Endothelial cell of umbilical vein (primary cell): ENCODE results near the gene TXN2. TPM values are rescaled to one million over a fixed set of nuclear protein-coding genes. Genes with fewer than 3 reads are reported as not detected.

Experiments used
- BruUV-seq: library from RNA; stranded (reverse); fragments of 400-500 nt; replicated peaks from 2 replicates; lab custom pipeline; 2021; lab: Mats Ljungman, UMichigan
- CTCF ChIA-PET: fragments of 300-600, 350-600 bp; sonication (Branson Sonifier 250); formaldehyde crosslinking; loops from one replicate; lab custom pipeline; 2021; ENCODE audit warnings: antibody characterized with exemption, inconsistent platforms; lab: Charles Lee
- POLR2A ChIA-PET: fragments of 300-600, 350-600 bp; sonication (Branson Sonifier 250); formaldehyde crosslinking; loops from one replicate; lab custom pipeline; 2021; ENCODE audit warnings: antibody characterized with exemption, inconsistent platforms; lab: Charles Lee
- DNase-seq: peaks from one replicate; pipeline ENCODE4 v3.0.0-alpha.2; 2011; ENCODE audit warnings: low read depth, low spot score
- FAIRE-seq: peaks from 2 replicates; lab custom pipeline; 2011; peaks lifted over from hg19 to GRCh38; lab: Jason Lieb, UNC
- H2AFZ ChIP-seq: 2 replicates; pipeline ENCODE4 v1.6.0; 2012; ENCODE audit warnings: low read depth, low read length, control low read depth, inconsistent platforms
- H3K27ac ChIP-seq: 2 replicates; pipeline ENCODE4 v1.5.1; 2011; ENCODE audit warnings: low read depth, mild to moderate bottlenecking, control low read depth, low read length, moderate library complexity; ENCODE audit not compliant: insufficient read depth
- H3K27me3 ChIP-seq, 2 experiments: 2 replicates each; pipeline versions ENCODE4 v1.6.0 to v1.6.1; 2011; ENCODE audit warnings: low read length in 2 of 2, mixed read lengths in 1 of 2; ENCODE audit not compliant: control insufficient read depth in 2 of 2, insufficient read depth in 2 of 2
- H3K36me3 ChIP-seq, 2 experiments: 2 replicates in 1 of 2; 3 replicates in 1 of 2; pipeline ENCODE4 v1.5.1; 2011; ENCODE audit warnings: low read length in 2 of 2, mild to moderate bottlenecking in 1 of 2, moderate library complexity in 1 of 2; ENCODE audit not compliant: control insufficient read depth in 2 of 2, insufficient read depth in 2 of 2; ENCODE audit errors: extremely low read depth in 1 of 2
- H3K4me1 ChIP-seq: 3 replicates; pipeline ENCODE4 v1.5.1; 2011; ENCODE audit warnings: mild to moderate bottlenecking, low read length; ENCODE audit not compliant: control insufficient read depth, insufficient read depth; ENCODE audit errors: extremely low read depth
- H3K4me2 ChIP-seq: 2 replicates; pipeline ENCODE4 v1.6.1; 2011; ENCODE audit warnings: low read length, control low read depth, mixed read lengths; ENCODE audit not compliant: insufficient read depth
- H3K4me3 ChIP-seq, 3 experiments: fragments of 200-600 bp in 1 of 3; sonication (generic), shearing (Covaris generic) in 1 of 3; replicated peaks in 1 of 3; 2 replicates each; pipeline ENCODE4 v1.5.1; 2011 to 2016; ENCODE audit warnings: control low read depth in 3 of 3, low read length in 3 of 3, mild to moderate bottlenecking in 2 of 3, inconsistent platforms in 1 of 3, low read depth in 1 of 3, moderate library complexity in 1 of 3; ENCODE audit not compliant: insufficient read depth in 1 of 3
- H3K79me2 ChIP-seq: 2 replicates; pipeline ENCODE4 v1.6.0; 2012; ENCODE audit warnings: low read length, inconsistent platforms; ENCODE audit not compliant: control insufficient read depth, insufficient read depth
- H3K9ac ChIP-seq: replicated peaks from 2 replicates; pipeline ENCODE3; 2011; ENCODE audit warnings: low read length, control low read depth; ENCODE audit not compliant: insufficient read depth; ENCODE audit errors: extremely low read depth
- H3K9me1 ChIP-seq: replicated peaks from 3 replicates; pipeline ENCODE4 v1.6.0; 2011; ENCODE audit warnings: mild to moderate bottlenecking, low read length; ENCODE audit not compliant: control insufficient read depth, insufficient read depth; ENCODE audit errors: extremely low read depth
- H3K9me3 ChIP-seq: replicated peaks from 2 replicates; pipeline ENCODE4 v1.5.1; 2012; ENCODE audit warnings: low read length, inconsistent platforms; ENCODE audit not compliant: control insufficient read depth, insufficient read depth
- H4K20me1 ChIP-seq: replicated peaks from 2 replicates; pipeline ENCODE3; 2011; ENCODE audit warnings: mild to moderate bottlenecking, low read length; ENCODE audit not compliant: control insufficient read depth, insufficient read depth; ENCODE audit errors: extremely low read depth
- CTCF ChIP-seq, 2 donors: IDR thresholded peaks; 1 replicate in 1 of 2; 2 replicates in 1 of 2; pipeline ENCODE4 v1.5.1; 2011; ENCODE audit warnings: low read length in 2 of 2, mild to moderate bottlenecking in 2 of 2, moderate library complexity in 2 of 2, control low read depth in 1 of 2, inconsistent platforms in 1 of 2, low read depth in 1 of 2; ENCODE audit not compliant: insufficient read depth in 1 of 2; ENCODE audit errors: extremely low read depth in 1 of 2
- EZH2 ChIP-seq: IDR thresholded peaks from 2 replicates; pipeline ENCODE4 v1.6.1; 2012; ENCODE audit warnings: borderline replicate concordance, low read depth, mild to moderate bottlenecking, moderate library complexity, low read length, inconsistent platforms; ENCODE audit not compliant: severe bottlenecking
- FOS ChIP-seq: IDR thresholded peaks from 2 replicates; pipeline ENCODE4 v1.6.1; 2011; ENCODE audit warnings: mild to moderate bottlenecking, low read length, moderate library complexity, borderline replicate concordance; ENCODE audit not compliant: insufficient read depth
- GATA2 ChIP-seq: IDR thresholded peaks from 2 replicates; pipeline ENCODE4 v1.7.0; 2011; ENCODE audit warnings: low read depth, mild to moderate bottlenecking, moderate library complexity, mixed read lengths, low read length; ENCODE audit not compliant: insufficient read length, insufficient read depth
- JUN ChIP-seq: IDR thresholded peaks from 2 replicates; pipeline ENCODE4 v1.6.1; 2011; ENCODE audit warnings: borderline replicate concordance, low read depth; ENCODE audit not compliant: insufficient read length, insufficient read depth
- MYC ChIP-seq: IDR thresholded peaks from one replicate; pipeline ENCODE4 v1.6.1; 2011; ENCODE audit warnings: mild to moderate bottlenecking, low read depth, low read length
- POLR2A ChIP-seq: IDR thresholded peaks from 2 replicates; pipeline ENCODE4 v1.6.1; 2012; ENCODE audit warnings: low read depth, mild to moderate bottlenecking, control low read depth, low read length
- POLR2AphosphoS5 ChIP-seq: IDR thresholded peaks from 2 replicates; pipeline ENCODE4 v1.6.1; 2012; ENCODE audit warnings: low read depth, mild to moderate bottlenecking, control low read depth, low read length, moderate library complexity; ENCODE audit not compliant: insufficient read depth
- dilution Hi-C: fragments of 300-500 bp; cut with MboI; formaldehyde crosslinking; loops from one replicate; pipeline ENCODE4 v1.15.0; 2019; ENCODE audit warnings: low sequenced_read_pairs; ENCODE audit not compliant: extremely low pct_ligation_motif_present
- intact Hi-C: fragments of 100-400 bp; cut with micrococcal nuclease; formaldehyde crosslinking; loops from one replicate; pipeline ENCODE4 v1.10.0; 2022
- polyA plus RNA-seq, 4 experiments: library from polyadenylated mRNA; depleted of rRNA in 3 of 4; stranded (reverse) in 3 of 4; unstranded in 1 of 4; fragments of >200 nt; gene quantifications; 2 replicates each; pipeline versions ENCODE4 v1.2.1 to v1.2.3, GENCODE V29; 2011 to 2012; ENCODE audit warnings: missing spikeins in 1 of 4
- total RNA-seq: library from RNA; stranded (reverse); gene quantifications from 2 replicates; pipeline ENCODE4 v1.2.3, GENCODE V29; 2021
- TF ChIP-seq, protein P1 (sequence below): IDR thresholded peaks from 2 replicates; pipeline ENCODE4 v1.6.1; 2011; ENCODE audit not compliant: insufficient read depth, insufficient read length

Gene TXN2
- total and polyA plus RNA-seq, 2 donors (not counting 3 experiments of a cell fraction or from before 2014, with no cell fraction given), result 75.9 to 183 TPM

DNA sequence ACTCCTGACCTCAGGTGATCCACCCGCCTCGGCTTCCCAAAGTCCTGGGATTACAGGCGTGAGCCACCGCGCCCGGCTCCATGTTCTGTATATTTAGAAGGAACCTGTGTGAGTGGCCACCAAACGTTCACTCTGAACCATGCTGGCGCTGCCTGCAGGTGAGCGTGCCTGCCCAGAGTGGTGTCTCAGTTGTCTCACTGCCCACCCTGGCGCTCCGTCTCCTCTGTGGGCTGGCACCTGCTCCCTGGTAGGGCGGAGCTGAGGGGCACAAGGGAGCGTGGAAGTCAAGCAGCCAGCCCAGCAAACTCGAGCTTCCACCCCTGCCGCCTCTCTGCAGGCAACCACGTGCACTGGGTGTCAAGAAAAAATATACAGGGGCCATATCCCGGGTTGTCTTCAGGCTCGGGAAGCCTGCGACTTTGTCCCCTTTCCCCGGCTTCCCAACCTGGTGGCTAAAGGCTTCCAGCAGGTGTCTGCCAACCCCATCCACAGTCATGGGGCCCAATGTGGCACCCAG is 16.7 kb downstream of the TXN2 start:
- H3K9ac ChIP-seq, result peak overlapping the region; percentile 57
- peak overlapping the region; percentile 91 for H3K27ac ChIP-seq
- intact Hi-C loops (loop anchor here (1.0 to 5.0 kb wide), 5 partner anchors 9 to 135 kb away; no protein-coding TSS in a partner anchor), dilution Hi-C loops (no loop called here)
- no peak overlapping the region for H2AFZ ChIP-seq
- H3K27me3 ChIP-seq, result no peaks in the 10 kb centered on the region
- FAIRE-seq, result no peak
- H3K4me2 ChIP-seq, result no peak overlapping the region
- no peaks in the 10 kb centered on the region for H3K9me3 ChIP-seq
- DNase-seq, result no peak
- H4K20me1 ChIP-seq, result no peaks in the 10 kb centered on the region
- TSS peak; percentile 42 for BruUV-seq
- ChIA-PET CTCF (interaction anchor here (0.8 to 1.2 kb wide), 2 partner anchors 69 to 77 kb away, joined by 4 read pairs; partner anchors contain the start of gene MYH9), POLR2A (interaction anchor here (1.2 to 1.4 kb wide), 4 partner anchors 66 to 134 kb away, joined by 4 to 10 read pairs (median 6); partner anchors contain the start of gene MYH9)
- TF ChIP-seq POLR2A (no peak), FOS (no peak), EZH2 (no peak), CTCF (IDR thresholded peaks at IDR 0.05; ENCODE audit: extremely low read depth in 1 of 2, insufficient read depth in 1 of 2, low read depth in 1 of 2, low read length in 2 of 2) (no peak), POLR2AphosphoS5 (no peak), JUN (no peak), MYC (no peak), GATA2 (no peak)
- TF ChIP-seq, protein P1, sequence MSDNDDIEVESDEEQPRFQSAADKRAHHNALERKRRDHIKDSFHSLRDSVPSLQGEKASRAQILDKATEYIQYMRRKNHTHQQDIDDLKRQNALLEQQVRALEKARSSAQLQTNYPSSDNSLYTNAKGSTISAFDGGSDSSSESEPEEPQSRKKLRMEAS, result no peak
- no peak overlapping the region for H3K4me3 ChIP-seq
- no peaks in the 10 kb centered on the region for H3K36me3 ChIP-seq
- peaks cover 65% of the 10 kb centered on the region for H3K4me1 ChIP-seq
- peaks cover 3% of the 10 kb centered on the region for H3K79me2 ChIP-seq
- no peaks in the 10 kb centered on the region for H3K9me1 ChIP-seq
